Glutamatergic neuron (in vitro differentiated cells): ENCODE results near the gene CD276. TPM values are rescaled to one million over a fixed set of nuclear protein-coding genes. Genes with fewer than 3 reads are reported as not detected.

Experiments
- DNase-seq: peaks from one replicate; pipeline ENCODE4 v3.0.0; 2022
- H3K27ac Mint-ChIP-seq: one replicate; pipeline ENCODE4 v1.8.0; 2020; ENCODE audit warnings: mild to moderate bottlenecking, mixed read lengths, inconsistent platforms; ENCODE audit not compliant: unreplicated experiment
- H3K27me3 Mint-ChIP-seq: one replicate; pipeline ENCODE4 v1.8.0; 2020; ENCODE audit warnings: mild to moderate bottlenecking, moderate library complexity, mixed read lengths, inconsistent platforms; ENCODE audit not compliant: unreplicated experiment
- H3K36me3 Mint-ChIP-seq: one replicate; pipeline ENCODE4 v1.8.0; 2020; ENCODE audit warnings: mild to moderate bottlenecking, mixed read lengths, inconsistent platforms; ENCODE audit not compliant: unreplicated experiment
- H3K4me1 Mint-ChIP-seq: one replicate; pipeline ENCODE4 v1.8.0; 2020; ENCODE audit warnings: mild to moderate bottlenecking, low read depth, mixed read lengths, inconsistent platforms; ENCODE audit not compliant: unreplicated experiment
- H3K4me3 Mint-ChIP-seq: one replicate; pipeline ENCODE4 v1.8.0; 2020; ENCODE audit warnings: mild to moderate bottlenecking, mixed read lengths, inconsistent platforms; ENCODE audit not compliant: unreplicated experiment
- H3K9me3 Mint-ChIP-seq: one replicate; pipeline ENCODE4 v1.8.0; 2020; ENCODE audit warnings: mild to moderate bottlenecking, moderate library complexity, mixed read lengths, inconsistent platforms; ENCODE audit not compliant: unreplicated experiment
- CTCF ChIP-seq: fragments of 200-600 bp; sonication (generic); IDR thresholded peaks from one replicate; pipeline ENCODE4 v1.5.0; 2021; ENCODE audit not compliant: partially characterized antibody, unreplicated experiment
- total RNA-seq: library from RNA; stranded (reverse); fragmentation: NEBNext Ultra II Directional; extraction: Animal tissue kit (Norgen Biotek cat#: 25700); gene quantifications from one replicate; pipeline ENCODE4 v1.2.1, GENCODE V29; 2021; ENCODE audit not compliant: unreplicated experiment

Gene CD276
- total RNA-seq, 1 donor from 2014 or later: 192 TPM

GRCh38 chr15:73682600-73683090 is 1.5 kb upstream of the CD276 start:
- TF ChIP-seq CTCF: no peak

GRCh38 chr15:73683257-73683776 is 866 bp upstream of the CD276 start:
- TF ChIP-seq CTCF: no peak
- Mint-ChIP-seq H3K4me1 (peaks cover 41% of the 10 kb centered on the region), H3K36me3 (no peaks in the 10 kb centered on the region), H3K9me3 (peaks cover 9% of the 10 kb centered on the region), H3K27me3 (peaks cover 21% of the 10 kb centered on the region), H3K4me3 (peak overlapping the region; percentile 85), H3K27ac (peak overlapping the region; percentile 95)
- no peak for DNase-seq

More at GRCh38 chr15:73682600-73683090, 1.5 kb upstream of the CD276 start:
- Mint-ChIP-seq H3K4me1 (peaks cover 35% of the 10 kb centered on the region), H3K27me3 (peaks cover 20% of the 10 kb centered on the region), H3K36me3 (no peaks in the 10 kb centered on the region), H3K4me3 (peak overlapping the region; percentile 85), H3K27ac (peak overlapping the region; percentile 95), H3K9me3 (peaks cover 8% of the 10 kb centered on the region)
- DNase-seq: no peak

- Mint-ChIP-seq H3K4me1 (peaks cover 37% of the 10 kb centered on the region), H3K27ac (peak overlapping the region; percentile 88), H3K9me3 (peaks cover 10% of the 10 kb centered on the region), H3K4me3 (peak overlapping the region; percentile 99), H3K27me3 (peaks cover 16% of the 10 kb centered on the region), H3K36me3 (no peaks in the 10 kb centered on the region)
- TF ChIP-seq CTCF: no peak
- peak; percentile 69 for DNase-seq
These were observed 635 bp downstream of the CD276 start for GRCh38 chr15:73684581-73685455.

- H3K36me3 Mint-ChIP-seq: no peaks in the 10 kb centered on the region
- DNase-seq: no peak
- H3K9me3 Mint-ChIP-seq: peaks cover 10% of the 10 kb centered on the region
- H3K4me3 Mint-ChIP-seq: peak overlapping the region; percentile 99
- TF ChIP-seq CTCF: no peak
- H3K27ac Mint-ChIP-seq: peak overlapping the region; percentile 88
- H3K27me3 Mint-ChIP-seq: peaks cover 16% of the 10 kb centered on the region
- H3K4me1 Mint-ChIP-seq: peaks cover 36% of the 10 kb centered on the region
These were observed 1.8 kb downstream of the CD276 start for GRCh38 chr15:73685981-73686380.
